CD4-positive, alpha-beta T cell treated with Interferon alpha-2 for 1 hour (primary cell): ENCODE data around the gene NIM1K.
"Not testable (repeated sequence)": the region's sequence is repeated elsewhere in the genome, so short reads cannot be mapped to it uniquely, and the experiment has no call there.

ENCODE experiments used
- DNase-seq, 2 donors: peaks; one replicate each; pipeline ENCODE4 v3.0.0-alpha.2; 2020 to 2022

NIM1K gene

GRCh38 chr5:43286623-43287022, 94.6 kb downstream of the NIM1K start:
- DNase-seq, result no peak

- no peak for DNase-seq
Measured at GRCh38 chr5:43287493-43287892, 95.5 kb downstream of the NIM1K start.

GRCh38 chr5:43288269-43288831, 96.3 kb downstream of the NIM1K start:
- DNase-seq, result no peak

GRCh38 chr5:43290726-43291125, 98.7 kb downstream of the NIM1K start:
- no peak for DNase-seq

GRCh38 chr5:43294226-43294625, 102.2 kb downstream of the NIM1K start:
- no peak for DNase-seq

- DNase-seq, result no peak
Measured at GRCh38 chr5:43295202-43295601, 103.2 kb downstream of the NIM1K start.

GRCh38 chr5:43296835-43297234, 104.8 kb downstream of the NIM1K start:
- DNase-seq, result no peak

DNA sequence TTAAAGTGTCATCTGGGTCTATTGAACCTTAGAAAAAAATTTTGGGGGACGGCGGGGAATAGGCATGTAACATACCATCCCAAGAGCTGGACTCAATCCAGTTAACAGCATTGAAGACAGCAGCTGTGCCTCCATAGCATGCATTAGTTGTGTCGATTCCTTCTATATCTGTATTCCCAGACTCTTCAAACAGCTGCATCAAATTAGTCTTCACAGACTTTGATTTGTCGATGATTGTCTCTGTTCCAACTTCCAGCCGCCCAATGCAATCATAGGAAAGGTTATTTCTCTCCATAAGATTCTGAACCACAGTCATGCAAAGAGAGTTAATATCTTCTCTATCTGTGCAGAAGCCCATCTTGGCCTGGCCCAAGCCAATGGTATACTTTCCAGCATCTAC, 106.4 kb downstream of the NIM1K start:
- no peak for DNase-seq

GRCh38 chr5:43300112-43300511, 108.1 kb downstream of the NIM1K start:
- DNase-seq, result no peak

- DNase-seq, result no peak
Measured at GRCh38 chr5:43301653-43302091, 109.6 kb downstream of the NIM1K start.

DNA sequence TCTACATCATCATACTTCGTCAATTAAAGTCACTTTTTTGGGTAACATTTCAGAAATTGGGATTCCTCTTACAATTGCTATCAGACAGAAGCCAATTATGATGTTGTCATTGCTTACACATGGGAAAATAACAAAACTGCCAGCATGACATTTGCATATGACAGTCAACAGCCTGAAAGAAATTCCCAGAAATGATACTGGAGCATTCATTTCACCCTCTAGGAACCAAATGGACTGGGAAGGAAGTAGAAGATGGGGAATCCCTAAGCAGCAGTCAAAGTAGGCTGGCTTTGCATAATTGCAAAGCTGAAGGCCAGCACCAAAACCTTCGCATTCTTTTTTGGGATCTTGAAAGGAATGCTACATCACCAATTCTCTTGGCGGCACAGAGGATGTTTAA, 110.5 kb downstream of the NIM1K start:
- DNase-seq, result no peak

DNA sequence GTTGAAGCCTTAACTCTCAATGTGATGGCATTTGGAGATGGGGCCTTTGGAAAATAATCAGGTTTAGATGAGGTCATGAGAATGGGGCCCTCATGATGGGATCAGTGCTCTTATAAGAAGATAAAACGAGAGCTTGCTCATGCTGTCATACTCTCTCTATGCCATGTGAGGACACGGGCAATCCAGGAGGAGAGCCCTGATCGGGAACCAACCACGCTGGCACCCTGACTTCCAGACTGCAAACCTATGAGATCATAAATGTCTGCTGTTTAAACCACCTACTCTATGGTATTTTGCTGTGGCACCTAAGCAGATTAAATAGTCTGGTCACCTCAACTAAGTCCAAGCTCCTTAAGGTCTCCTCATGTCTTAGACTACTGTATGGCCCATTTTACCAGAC, 111.2 kb downstream of the NIM1K start:
- DNase-seq, result no peak

DNA sequence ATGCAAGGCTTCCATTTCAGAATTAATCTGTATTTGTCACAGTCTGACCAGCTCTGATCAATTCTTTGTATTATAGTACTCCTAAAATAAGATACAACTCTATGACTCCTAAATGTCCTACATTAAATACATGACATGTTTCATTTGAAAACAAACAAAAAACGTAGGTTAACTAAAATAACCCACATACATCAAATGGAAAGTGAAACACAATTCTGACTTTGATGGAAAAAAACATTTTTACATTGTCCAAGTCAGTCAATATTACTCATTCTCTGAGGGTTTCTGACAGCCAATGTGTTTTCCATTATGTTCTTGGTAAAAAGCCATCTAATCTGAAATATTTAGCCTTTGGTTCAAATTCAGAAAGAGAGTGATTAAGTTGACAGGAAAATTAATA, 112.5 kb downstream of the NIM1K start:
- peak in 1 of 2 donors; percentile 40 for DNase-seq

- peak in 1 of 2 donors; percentile 70 for DNase-seq
Measured at GRCh38 chr5:43305948-43306565, 114.0 kb downstream of the NIM1K start.

DNA sequence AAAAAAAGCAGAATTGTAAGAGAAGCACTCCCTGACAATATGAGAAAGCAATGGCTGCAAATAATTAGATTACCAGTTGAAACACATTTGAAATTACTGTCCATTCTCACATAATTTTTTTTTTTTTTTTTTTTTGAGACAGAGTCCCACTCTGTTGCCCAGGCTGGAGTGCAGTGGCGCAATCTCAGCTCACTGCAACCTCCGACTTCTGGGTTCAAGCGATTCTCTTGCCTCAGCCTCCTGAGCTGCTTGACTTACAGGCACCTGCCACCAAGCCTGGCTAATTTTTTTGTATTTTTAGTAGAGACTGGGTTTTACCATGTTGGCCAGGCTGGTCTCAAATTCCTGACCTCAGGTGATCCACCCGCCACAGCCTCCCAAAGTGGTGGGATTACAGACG, 114.9 kb downstream of the NIM1K start:
- DNase-seq, result not testable (repeated sequence)

- no peak for DNase-seq
Measured at GRCh38 chr5:43309122-43309521, 117.1 kb downstream of the NIM1K start.

- DNase-seq, result no peak
Measured at GRCh38 chr5:43309637-43310036, 117.6 kb downstream of the NIM1K start.

- no peak for DNase-seq
Measured at GRCh38 chr5:43312076-43312661, 120.1 kb downstream of the NIM1K start.

GRCh38 chr5:43312699-43313034, 120.6 kb downstream of the NIM1K start:
- no peak for DNase-seq

DNA sequence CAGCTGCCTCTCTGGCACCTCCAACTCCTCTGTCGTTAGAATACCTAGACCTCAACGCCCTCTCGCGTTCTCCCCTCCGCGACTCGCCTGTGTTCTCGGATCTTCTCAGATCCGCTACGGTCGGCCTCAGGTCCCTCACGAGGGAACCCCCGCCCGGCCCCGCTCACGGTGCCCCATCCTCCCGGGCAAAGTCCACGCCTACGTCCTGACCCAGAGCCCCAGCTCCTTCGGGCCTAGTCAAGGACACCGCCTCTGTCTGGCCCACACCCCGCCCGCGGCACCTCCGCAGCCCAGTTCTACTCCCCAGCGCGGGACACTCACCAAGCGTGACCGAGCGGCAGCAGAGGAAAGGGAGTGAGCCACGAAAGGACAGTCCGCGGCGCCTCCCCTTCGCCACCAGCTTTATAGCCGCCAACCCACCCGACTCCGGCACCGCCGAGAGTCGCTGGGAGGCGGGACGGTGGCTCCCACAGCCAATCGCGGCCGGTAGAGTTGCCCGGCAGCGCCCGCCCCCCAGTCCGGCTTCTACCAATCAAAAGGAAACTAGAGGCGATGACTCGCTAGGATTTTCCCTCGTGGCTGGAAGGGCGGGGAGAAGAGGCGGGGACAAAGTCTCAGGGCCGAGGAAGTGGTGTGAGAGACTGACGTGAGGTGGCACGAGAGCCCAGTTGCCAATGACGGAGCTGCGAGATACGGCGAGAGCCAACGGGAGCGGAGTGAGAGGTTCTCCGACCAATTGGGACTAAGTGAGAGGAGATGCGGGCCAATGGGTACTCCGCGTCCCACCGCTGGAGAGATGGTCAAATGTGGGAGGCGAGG, 121.2 kb downstream of the NIM1K start, which contains the start of gene HMGCS1:
Gene HMGCS1, minus strand, starts transcription at position 378 of the 819 bp plus-strand sequence. CDS start 14,447 bp downstream, outside the sequence.
- DNase-seq, result peak; percentile 100

GRCh38 chr5:43313854-43314457, 121.9 kb downstream of the NIM1K start:
- DNase-seq, result no peak

DNA sequence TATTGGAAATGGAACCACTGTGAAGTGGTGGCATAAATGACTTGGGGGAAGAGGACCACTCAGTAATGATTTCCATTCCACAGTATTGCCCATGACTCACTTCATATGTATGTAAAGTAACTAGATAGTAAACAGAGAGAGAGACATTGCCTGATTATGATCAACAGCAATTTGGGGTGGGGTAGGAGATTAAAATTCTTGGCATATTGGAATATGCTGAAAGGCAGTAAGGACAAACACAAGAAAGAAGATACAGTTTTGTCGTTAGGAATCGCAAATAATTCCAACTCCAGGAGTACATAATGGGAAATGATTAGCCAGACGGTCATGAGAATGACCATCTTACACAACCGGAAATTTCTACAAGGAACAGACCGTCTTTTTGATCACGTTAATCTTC, 122.7 kb downstream of the NIM1K start:
- DNase-seq, result no peak

GRCh38 chr5:43315263-43315662, 123.2 kb downstream of the NIM1K start:
- no peak for DNase-seq
